Peyer's patch (tissue), 4 donors: ENCODE results near the gene FAM163A.

Source experiments
- CTCF ChIP-seq, 6 experiments: fragments of 450-650 bp in 4 of 6; fragments of 200-600 bp in 2 of 6; sonication (generic) in 1 of 6; IDR thresholded peaks; one replicate each; pipeline ENCODE4 v1.5.1; 2017 to 2019; ENCODE audit warnings: antibody characterized with exemption in 6 of 6, mild to moderate bottlenecking in 3 of 6, moderate library complexity in 1 of 6
- POLR2A ChIP-seq, 2 donors: fragments of 450-650 bp; IDR thresholded peaks; one replicate each; pipeline ENCODE4 v1.5.1; 2017; ENCODE audit warnings: antibody characterized with exemption in 2 of 2, mild to moderate bottlenecking in 2 of 2, moderate library complexity in 2 of 2

- TF ChIP-seq CTCF (IDR thresholded peaks at IDR 0.05) = no peak
- TF ChIP-seq POLR2A (IDR thresholded peaks at IDR 0.05) = no peak
Observed at GRCh38 chr1:179853102-179853501, 110.0 kb downstream of the FAM163A start.
